GM12891 (cell line): Measurements from ENCODE around the gene ZNF143.

Source experiments
- POLR2A ChIP-seq: IDR thresholded peaks from 2 replicates; pipeline ENCODE4 v1.6.1; 2011; ENCODE audit warnings: low read depth, low read length, control low read depth
- POLR2AphosphoS5 ChIP-seq: IDR thresholded peaks from 2 replicates; pipeline ENCODE4 v1.6.1; 2011; ENCODE audit warnings: low read depth, low read length, control low read depth

GRCh38 chr11:9570313-9571025 lies 109.7 kb downstream of the ZNF143 start:
- TF ChIP-seq POLR2A (no peak), POLR2AphosphoS5 (no peak)
